Measurements from ENCODE around the gene VSTM4. TPM values are rescaled to one million over a fixed set of nuclear protein-coding genes. Genes with fewer than 3 reads are reported as not detected.

The VSTM4 gene
- total RNA-seq, 1 experiment from 2014 or later = 0.72 TPM

GRCh38 chr10:49138361-49138891, 23.1 kb upstream of the VSTM4 start (continued):
- TF ChIP-seq, protein P1, sequence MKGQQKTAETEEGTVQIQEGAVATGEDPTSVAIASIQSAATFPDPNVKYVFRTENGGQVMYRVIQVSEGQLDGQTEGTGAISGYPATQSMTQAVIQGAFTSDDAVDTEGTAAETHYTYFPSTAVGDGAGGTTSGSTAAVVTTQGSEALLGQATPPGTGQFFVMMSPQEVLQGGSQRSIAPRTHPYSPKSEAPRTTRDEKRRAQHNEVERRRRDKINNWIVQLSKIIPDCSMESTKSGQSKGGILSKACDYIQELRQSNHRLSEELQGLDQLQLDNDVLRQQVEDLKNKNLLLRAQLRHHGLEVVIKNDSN (CRISPR knock-in tag; IDR thresholded peaks at IDR 0.05) = no peak
- TF ChIP-seq, protein P2, sequence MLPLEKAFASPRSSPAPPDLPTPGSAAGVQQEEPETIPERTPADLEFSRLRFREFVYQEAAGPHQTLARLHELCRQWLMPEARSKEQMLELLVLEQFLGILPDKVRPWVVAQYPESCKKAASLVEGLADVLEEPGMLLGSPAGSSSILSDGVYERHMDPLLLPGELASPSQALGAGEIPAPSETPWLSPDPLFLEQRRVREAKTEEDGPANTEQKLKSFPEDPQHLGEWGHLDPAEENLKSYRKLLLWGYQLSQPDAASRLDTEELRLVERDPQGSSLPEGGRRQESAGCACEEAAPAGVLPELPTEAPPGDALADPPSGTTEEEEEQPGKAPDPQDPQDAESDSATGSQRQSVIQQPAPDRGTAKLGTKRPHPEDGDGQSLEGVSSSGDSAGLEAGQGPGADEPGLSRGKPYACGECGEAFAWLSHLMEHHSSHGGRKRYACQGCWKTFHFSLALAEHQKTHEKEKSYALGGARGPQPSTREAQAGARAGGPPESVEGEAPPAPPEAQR (CRISPR knock-in tag; IDR thresholded peaks at IDR 0.05) = no peak

DNA sequence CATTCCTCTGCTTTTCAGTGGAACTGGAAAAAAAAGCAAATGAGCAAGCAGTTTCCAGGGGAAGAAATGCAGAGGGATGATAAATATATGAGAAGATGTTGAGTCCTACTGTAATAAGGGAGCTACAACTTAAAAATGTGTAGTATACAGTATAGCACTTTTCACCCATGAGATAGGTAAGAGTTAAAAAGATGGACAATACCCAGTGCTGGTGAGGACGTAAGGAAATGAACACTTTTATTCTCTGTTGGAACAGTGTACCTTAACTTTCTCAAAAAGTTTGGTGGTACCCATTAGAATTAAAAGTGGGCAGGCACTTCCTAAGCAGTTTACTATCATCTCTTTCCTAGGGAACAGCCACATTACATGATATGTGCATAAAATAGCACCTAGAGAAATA, 21.2 kb upstream of the VSTM4 start:
- H3K4me1 Mint-ChIP-seq = peaks cover 13% of the 10 kb centered on the region
- no peak overlapping the region for H3K27ac Mint-ChIP-seq
- H3K27me3 Mint-ChIP-seq (ENCODE audit: low read depth) = no peaks in the 10 kb centered on the region
- H3K9me3 Mint-ChIP-seq = peaks cover 26% of the 10 kb centered on the region
- H3K36me3 Mint-ChIP-seq = 0 out of 2 replicates have a peak, but pooled peaks cover 2% of the 10 kb centered on the region
- ChIA-PET CTCF (no interaction called here), POLR2A (no interaction called here)
- ATAC-seq = no peak
- no peak overlapping the region for H3K4me3 Mint-ChIP-seq
- no peak for DNase-seq (ENCODE audit: low spot score)
- TF ChIP-seq, protein P3, sequence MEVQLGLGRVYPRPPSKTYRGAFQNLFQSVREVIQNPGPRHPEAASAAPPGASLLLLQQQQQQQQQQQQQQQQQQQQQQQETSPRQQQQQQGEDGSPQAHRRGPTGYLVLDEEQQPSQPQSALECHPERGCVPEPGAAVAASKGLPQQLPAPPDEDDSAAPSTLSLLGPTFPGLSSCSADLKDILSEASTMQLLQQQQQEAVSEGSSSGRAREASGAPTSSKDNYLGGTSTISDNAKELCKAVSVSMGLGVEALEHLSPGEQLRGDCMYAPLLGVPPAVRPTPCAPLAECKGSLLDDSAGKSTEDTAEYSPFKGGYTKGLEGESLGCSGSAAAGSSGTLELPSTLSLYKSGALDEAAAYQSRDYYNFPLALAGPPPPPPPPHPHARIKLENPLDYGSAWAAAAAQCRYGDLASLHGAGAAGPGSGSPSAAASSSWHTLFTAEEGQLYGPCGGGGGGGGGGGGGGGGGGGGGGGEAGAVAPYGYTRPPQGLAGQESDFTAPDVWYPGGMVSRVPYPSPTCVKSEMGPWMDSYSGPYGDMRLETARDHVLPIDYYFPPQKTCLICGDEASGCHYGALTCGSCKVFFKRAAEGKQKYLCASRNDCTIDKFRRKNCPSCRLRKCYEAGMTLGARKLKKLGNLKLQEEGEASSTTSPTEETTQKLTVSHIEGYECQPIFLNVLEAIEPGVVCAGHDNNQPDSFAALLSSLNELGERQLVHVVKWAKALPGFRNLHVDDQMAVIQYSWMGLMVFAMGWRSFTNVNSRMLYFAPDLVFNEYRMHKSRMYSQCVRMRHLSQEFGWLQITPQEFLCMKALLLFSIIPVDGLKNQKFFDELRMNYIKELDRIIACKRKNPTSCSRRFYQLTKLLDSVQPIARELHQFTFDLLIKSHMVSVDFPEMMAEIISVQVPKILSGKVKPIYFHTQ (CRISPR knock-in tag; IDR thresholded peaks at IDR 0.05) = no peak
- TF ChIP-seq SMAD3 (CRISPR knock-in tag; IDR thresholded peaks at IDR 0.05; ENCODE audit: borderline replicate concordance) (no peak), ZNF232 (CRISPR knock-in tag; IDR thresholded peaks at IDR 0.05) (no peak), ERG (CRISPR knock-in tag; IDR thresholded peaks at IDR 0.05) (no peak), ZNF416 (CRISPR knock-in tag; IDR thresholded peaks at IDR 0.05) (no peak), ZNF263 (CRISPR knock-in tag; IDR thresholded peaks at IDR 0.05; ENCODE audit: low read depth) (no peak), PRDM15 (CRISPR knock-in tag; IDR thresholded peaks at IDR 0.05) (no peak), CREM (CRISPR knock-in tag; IDR thresholded peaks at IDR 0.05) (no peak), ZNF423 (CRISPR knock-in tag; IDR thresholded peaks at IDR 0.05) (no peak), OVOL2 (CRISPR knock-in tag; IDR thresholded peaks at IDR 0.05; ENCODE audit: borderline replicate concordance) (no peak), ZNF425 (CRISPR knock-in tag; conservative IDR thresholded peaks at IDR 0.05) (no peak)
- TF ChIP-seq, protein P4, sequence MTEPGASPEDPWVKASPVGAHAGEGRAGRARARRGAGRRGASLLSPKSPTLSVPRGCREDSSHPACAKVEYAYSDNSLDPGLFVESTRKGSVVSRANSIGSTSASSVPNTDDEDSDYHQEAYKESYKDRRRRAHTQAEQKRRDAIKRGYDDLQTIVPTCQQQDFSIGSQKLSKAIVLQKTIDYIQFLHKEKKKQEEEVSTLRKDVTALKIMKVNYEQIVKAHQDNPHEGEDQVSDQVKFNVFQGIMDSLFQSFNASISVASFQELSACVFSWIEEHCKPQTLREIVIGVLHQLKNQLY (CRISPR knock-in tag; IDR thresholded peaks at IDR 0.05) = no peak
- TF ChIP-seq, protein P1 (CRISPR knock-in tag; IDR thresholded peaks at IDR 0.05) = no peak
- TF ChIP-seq, protein P5, sequence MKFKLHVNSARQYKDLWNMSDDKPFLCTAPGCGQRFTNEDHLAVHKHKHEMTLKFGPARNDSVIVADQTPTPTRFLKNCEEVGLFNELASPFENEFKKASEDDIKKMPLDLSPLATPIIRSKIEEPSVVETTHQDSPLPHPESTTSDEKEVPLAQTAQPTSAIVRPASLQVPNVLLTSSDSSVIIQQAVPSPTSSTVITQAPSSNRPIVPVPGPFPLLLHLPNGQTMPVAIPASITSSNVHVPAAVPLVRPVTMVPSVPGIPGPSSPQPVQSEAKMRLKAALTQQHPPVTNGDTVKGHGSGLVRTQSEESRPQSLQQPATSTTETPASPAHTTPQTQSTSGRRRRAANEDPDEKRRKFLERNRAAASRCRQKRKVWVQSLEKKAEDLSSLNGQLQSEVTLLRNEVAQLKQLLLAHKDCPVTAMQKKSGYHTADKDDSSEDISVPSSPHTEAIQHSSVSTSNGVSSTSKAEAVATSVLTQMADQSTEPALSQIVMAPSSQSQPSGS (CRISPR knock-in tag; IDR thresholded peaks at IDR 0.05; ENCODE audit: borderline replicate concordance, low read depth) = no peak
- TF ChIP-seq, protein P6, sequence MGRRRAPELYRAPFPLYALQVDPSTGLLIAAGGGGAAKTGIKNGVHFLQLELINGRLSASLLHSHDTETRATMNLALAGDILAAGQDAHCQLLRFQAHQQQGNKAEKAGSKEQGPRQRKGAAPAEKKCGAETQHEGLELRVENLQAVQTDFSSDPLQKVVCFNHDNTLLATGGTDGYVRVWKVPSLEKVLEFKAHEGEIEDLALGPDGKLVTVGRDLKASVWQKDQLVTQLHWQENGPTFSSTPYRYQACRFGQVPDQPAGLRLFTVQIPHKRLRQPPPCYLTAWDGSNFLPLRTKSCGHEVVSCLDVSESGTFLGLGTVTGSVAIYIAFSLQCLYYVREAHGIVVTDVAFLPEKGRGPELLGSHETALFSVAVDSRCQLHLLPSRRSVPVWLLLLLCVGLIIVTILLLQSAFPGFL (CRISPR knock-in tag; IDR thresholded peaks at IDR 0.05; ENCODE audit: borderline replicate concordance) = no peak

All from WTC11 (cell line).